Neural progenitor cell (in vitro differentiated cells): ENCODE data around the gene TRHDE.

Source experiments
- CTCF ChIP-seq: fragments of 200-600 bp; sonication (generic); IDR thresholded peaks from 2 replicates; pipeline ENCODE4 v1.5.1; 2017; ENCODE audit warnings: antibody characterized with exemption, mild to moderate bottlenecking
- EZH2 ChIP-seq: fragments of 200-600 bp; sonication (generic); IDR thresholded peaks from 2 replicates; pipeline ENCODE4 v1.6.1; 2017; ENCODE audit warnings: antibody characterized with exemption, mild to moderate bottlenecking, moderate library complexity
- EZH2phosphoT487 ChIP-seq: fragments of 200-600 bp; sonication (generic); IDR thresholded peaks from 2 replicates; pipeline ENCODE4 v1.6.1; 2017; ENCODE audit warnings: antibody characterized with exemption

- TF ChIP-seq CTCF (no peak), EZH2 (no peak), EZH2phosphoT487 (no peak)
These were observed 29.2 kb upstream of the TRHDE start for GRCh38 chr12:72242946-72243345.
